Measurements from ENCODE around the gene OSBPL3. TPM values are rescaled to one million over a fixed set of nuclear protein-coding genes. Genes with fewer than 3 reads are reported as not detected.
"Not testable (repeated sequence)": the region's sequence is repeated elsewhere in the genome, so short reads cannot be mapped to it uniquely, and the experiment has no call there.

OSBPL3 gene
- total and polyA plus RNA-seq, 2 donors (not counting 1 experiment from before 2014, with no cell fraction given) = 22.7 to 70.2 TPM

DNA sequence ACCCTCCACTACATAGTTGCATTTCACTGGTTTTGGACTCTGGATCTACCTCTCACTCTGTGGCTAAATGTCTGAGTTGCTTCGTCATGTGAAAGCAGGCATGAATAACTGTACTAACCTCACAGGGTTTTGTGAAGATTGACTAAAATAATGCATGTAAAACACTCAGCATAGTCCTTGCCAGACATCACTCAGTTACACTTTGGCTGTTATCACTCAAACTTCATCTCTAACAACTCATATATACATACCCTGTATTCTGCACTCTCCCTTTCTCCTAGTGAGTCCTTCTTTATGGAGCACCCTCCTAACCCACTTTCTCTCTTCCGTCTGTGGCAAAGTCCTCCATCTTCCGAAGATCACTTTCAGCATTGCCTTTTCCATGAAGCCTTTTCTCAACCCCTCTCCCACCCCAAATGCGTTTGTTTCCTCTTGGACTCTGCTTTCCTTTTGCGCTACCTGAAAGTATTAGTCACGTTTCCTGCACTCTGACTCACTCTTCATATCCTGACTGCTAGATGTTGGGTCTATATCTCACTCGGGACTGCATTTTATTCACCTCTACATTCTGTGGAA, 72.6 kb downstream of the OSBPL3 start:
- Histone ChIP-seq H3K79me2 (ENCODE audit: control insufficient read depth, insufficient read depth, low read length) (peaks cover 37% of the 10 kb centered on the region), H3K27ac (ENCODE audit: insufficient read depth, low read length) (no peak overlapping the region), H4K20me1 (ENCODE audit: control insufficient read depth, extremely low read depth, insufficient read depth, low read length) (no peaks in the 10 kb centered on the region), H3K9ac (ENCODE audit: insufficient read depth, low read length) (no peak overlapping the region), H2AFZ (ENCODE audit: low read length) (no peak overlapping the region), H3K27me3 (ENCODE audit: control insufficient read depth, insufficient read depth, low read length) (no peaks in the 10 kb centered on the region), H3K9me3 (ENCODE audit: control insufficient read depth, insufficient read depth, low read depth, low read length) (no peaks in the 10 kb centered on the region), H3K4me1 (ENCODE audit: control insufficient read depth, extremely low read depth, insufficient read depth, low read length) (peaks cover 2% of the 10 kb centered on the region), H3K36me3 (ENCODE audit: control insufficient read depth, insufficient read depth, low read length) (no peaks in the 10 kb centered on the region), H3K4me3 (replicated peaks in 1 of 4; ENCODE audit: control extremely low read depth in 1 of 4, insufficient read depth in 1 of 4, low read depth in 3 of 4, low read length in 4 of 4) (no peak overlapping the region), H3K4me2 (ENCODE audit: extremely low read depth, insufficient read depth, low read length) (no peak overlapping the region)
- TF ChIP-seq, protein P1, sequence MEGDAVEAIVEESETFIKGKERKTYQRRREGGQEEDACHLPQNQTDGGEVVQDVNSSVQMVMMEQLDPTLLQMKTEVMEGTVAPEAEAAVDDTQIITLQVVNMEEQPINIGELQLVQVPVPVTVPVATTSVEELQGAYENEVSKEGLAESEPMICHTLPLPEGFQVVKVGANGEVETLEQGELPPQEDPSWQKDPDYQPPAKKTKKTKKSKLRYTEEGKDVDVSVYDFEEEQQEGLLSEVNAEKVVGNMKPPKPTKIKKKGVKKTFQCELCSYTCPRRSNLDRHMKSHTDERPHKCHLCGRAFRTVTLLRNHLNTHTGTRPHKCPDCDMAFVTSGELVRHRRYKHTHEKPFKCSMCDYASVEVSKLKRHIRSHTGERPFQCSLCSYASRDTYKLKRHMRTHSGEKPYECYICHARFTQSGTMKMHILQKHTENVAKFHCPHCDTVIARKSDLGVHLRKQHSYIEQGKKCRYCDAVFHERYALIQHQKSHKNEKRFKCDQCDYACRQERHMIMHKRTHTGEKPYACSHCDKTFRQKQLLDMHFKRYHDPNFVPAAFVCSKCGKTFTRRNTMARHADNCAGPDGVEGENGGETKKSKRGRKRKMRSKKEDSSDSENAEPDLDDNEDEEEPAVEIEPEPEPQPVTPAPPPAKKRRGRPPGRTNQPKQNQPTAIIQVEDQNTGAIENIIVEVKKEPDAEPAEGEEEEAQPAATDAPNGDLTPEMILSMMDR (conservative IDR thresholded peaks at IDR 0.05 in 1 of 2, IDR thresholded peaks at IDR 0.05 in 1 of 2; ENCODE audit: low read depth in 1 of 2, low read length in 2 of 2) = no peak
- no peak for TF ChIP-seq EZH2 (IDR thresholded peaks at IDR 0.05; ENCODE audit: low read length, missing control alignments)
- DNase-seq (ENCODE audit: low read depth in 2 of 2) = peak; percentile 40 to 86

DNA sequence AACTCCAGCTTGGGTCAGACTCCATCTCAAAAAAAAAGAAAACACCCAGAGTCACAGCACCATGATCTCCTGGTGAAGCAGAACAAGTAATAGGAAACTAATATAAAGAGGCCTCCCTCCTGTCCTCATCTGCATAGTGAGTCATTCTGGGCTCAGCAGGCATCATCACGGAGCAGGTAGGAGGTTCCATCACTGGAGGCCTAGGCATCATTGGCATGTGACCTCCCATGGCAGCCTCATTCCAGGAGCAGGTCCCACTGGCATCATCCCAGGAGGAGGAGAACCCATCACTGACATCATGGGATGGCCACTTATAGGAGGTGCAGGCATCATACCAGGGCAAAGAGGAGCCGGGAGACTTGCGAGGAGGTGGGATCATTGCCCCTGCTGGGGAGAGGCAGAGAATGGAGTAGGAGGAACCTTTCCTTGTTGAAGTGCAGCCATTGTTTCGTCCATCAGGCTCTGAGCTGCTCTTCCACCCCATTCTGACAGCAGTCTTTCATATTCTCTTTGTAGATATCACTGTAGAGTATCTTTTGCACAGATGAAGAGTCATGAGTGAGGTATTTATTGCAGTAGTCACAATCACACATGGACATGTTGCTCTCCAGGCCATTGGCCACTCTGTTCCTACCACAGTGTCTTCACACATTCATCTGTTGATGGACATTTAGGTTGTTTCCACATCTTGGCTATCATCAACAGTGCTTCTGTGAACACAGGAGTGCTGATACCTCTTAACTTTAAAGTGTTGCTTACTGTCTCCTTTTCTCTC, 73.8 kb downstream of the OSBPL3 start:
- H3K27me3 ChIP-seq (ENCODE audit: control insufficient read depth, insufficient read depth, low read length) = no peaks in the 10 kb centered on the region
- H3K9ac ChIP-seq (ENCODE audit: insufficient read depth, low read length) = no peak overlapping the region
- no peaks in the 10 kb centered on the region for H4K20me1 ChIP-seq (ENCODE audit: control insufficient read depth, extremely low read depth, insufficient read depth, low read length)
- H3K9me3 ChIP-seq (ENCODE audit: control insufficient read depth, insufficient read depth, low read depth, low read length) = no peaks in the 10 kb centered on the region
- H3K79me2 ChIP-seq (ENCODE audit: control insufficient read depth, insufficient read depth, low read length) = peaks cover 46% of the 10 kb centered on the region
- peaks cover 2% of the 10 kb centered on the region for H3K4me1 ChIP-seq (ENCODE audit: control insufficient read depth, extremely low read depth, insufficient read depth, low read length)
- no peak overlapping the region for H3K4me3 ChIP-seq (replicated peaks in 1 of 4; ENCODE audit: control extremely low read depth in 1 of 4, insufficient read depth in 1 of 4, low read depth in 3 of 4, low read length in 4 of 4)
- no peak overlapping the region for H2AFZ ChIP-seq (ENCODE audit: low read length)
- TF ChIP-seq, protein P1 (conservative IDR thresholded peaks at IDR 0.05 in 1 of 2, IDR thresholded peaks at IDR 0.05 in 1 of 2; ENCODE audit: low read depth in 1 of 2, low read length in 2 of 2) = no peak
- no peak for TF ChIP-seq EZH2 (IDR thresholded peaks at IDR 0.05; ENCODE audit: low read length, missing control alignments)
- peak in 1 of 2 donors; percentile 50 for DNase-seq (ENCODE audit: low read depth in 2 of 2)
- no peaks in the 10 kb centered on the region for H3K36me3 ChIP-seq (ENCODE audit: control insufficient read depth, insufficient read depth, low read length)
- no peak overlapping the region for H3K27ac ChIP-seq (ENCODE audit: insufficient read depth, low read length)
- H3K4me2 ChIP-seq (ENCODE audit: extremely low read depth, insufficient read depth, low read length) = no peak overlapping the region

DNA sequence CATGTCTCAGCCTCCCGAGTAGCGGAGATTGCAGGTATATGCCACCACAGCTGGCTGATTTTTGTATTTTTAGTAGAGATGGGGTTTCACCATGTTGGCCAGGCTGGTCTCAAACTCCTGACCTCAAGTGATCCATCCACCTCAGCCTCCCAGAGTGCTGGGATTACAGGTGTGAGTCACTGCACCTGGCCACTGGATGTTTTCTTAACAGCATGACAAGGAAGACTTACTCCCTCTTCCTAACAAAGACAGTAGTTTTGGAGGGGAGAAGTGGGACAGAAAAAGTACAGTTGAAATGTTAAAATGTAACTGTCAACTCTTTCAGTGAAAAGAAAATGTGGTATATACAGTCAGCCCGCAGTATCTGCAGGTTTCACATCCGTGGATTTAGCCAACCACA, 76.0 kb downstream of the OSBPL3 start:
- not testable (repeated sequence) for DNase-seq (ENCODE audit: low read depth in 2 of 2); H3K4me1 ChIP-seq (ENCODE audit: control insufficient read depth, extremely low read depth, insufficient read depth, low read length); H3K27ac ChIP-seq (ENCODE audit: insufficient read depth, low read length); H3K4me3 ChIP-seq (replicated peaks in 1 of 4; ENCODE audit: control extremely low read depth in 1 of 4, insufficient read depth in 1 of 4, low read depth in 3 of 4, low read length in 4 of 4); H2AFZ ChIP-seq (ENCODE audit: low read length); H3K36me3 ChIP-seq (ENCODE audit: control insufficient read depth, insufficient read depth, low read length); H3K9me3 ChIP-seq (ENCODE audit: control insufficient read depth, insufficient read depth, low read depth, low read length); H3K27me3 ChIP-seq (ENCODE audit: control insufficient read depth, insufficient read depth, low read length); H3K9ac ChIP-seq (ENCODE audit: insufficient read depth, low read length); H3K4me2 ChIP-seq (ENCODE audit: extremely low read depth, insufficient read depth, low read length); H4K20me1 ChIP-seq (ENCODE audit: control insufficient read depth, extremely low read depth, insufficient read depth, low read length)
- H3K79me2 ChIP-seq (ENCODE audit: control insufficient read depth, insufficient read depth, low read length) = peaks cover 36% of the 10 kb centered on the region

All from fibroblast of lung (primary cell).